Stimulated activated CD4-positive, alpha-beta T cell treated with anti-CD3 and anti-CD28 coated beads, Interleukin-1b, Interleukin-23, amount 100 ng/mL, for 4 hours (primary cell): ENCODE data around the gene ZMPSTE24.
A peak's percentile ranks its signal among the peaks of the same experiment; 100 is the strongest.
"Not testable (repeated sequence)": the region's sequence is repeated elsewhere in the genome, so short reads cannot be mapped to it uniquely, and the experiment has no call there.

Experiments
- DNase-seq, 2 donors: peaks; one replicate each; pipeline ENCODE4 v3.0.0-alpha.2; 2020; ENCODE audit warnings: low read depth in 2 of 2

The ZMPSTE24 gene

DNA sequence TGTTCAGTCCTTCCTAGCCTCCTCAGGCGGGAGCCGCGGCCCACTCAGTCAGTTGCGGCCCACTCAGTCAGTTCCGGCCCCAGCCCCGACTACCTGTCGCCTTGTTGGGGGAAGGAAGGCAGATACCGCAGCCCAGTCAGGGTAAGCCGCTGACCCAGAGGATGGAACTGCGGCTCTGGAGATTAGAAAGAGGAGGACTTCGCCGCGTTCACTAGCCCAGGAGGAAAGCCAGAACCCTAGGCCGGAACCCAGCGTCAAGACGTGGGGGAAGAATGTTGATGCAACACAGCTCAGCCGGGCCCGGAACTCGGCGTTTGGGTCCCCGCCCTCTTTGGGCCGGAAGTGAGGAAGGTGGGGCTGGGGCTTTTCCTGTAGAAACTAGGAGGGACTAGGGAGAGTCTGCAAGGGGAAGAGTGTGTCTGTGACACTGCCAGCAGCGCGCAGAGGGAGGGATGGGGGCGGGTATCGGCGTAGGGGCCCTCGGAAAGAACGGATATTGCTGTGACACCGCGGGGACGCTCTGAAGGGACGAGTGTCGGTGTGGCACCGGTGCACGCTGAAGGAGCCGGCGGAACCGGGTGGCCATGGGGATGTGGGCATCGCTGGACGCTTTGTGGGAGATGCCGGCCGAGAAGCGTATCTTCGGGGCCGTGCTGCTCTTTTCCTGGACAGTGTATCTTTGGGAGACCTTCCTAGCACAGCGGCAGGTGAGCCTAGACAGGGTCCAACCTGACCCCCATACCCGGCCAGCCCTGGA, at the start of gene ZMPSTE24:
TSS of gene ZMPSTE24 (plus strand) at position 549 of the 757 bp plus-strand sequence. CDS start at position 585, 36 bp downstream.
- peak; percentile 86 to 92 for DNase-seq

DNA sequence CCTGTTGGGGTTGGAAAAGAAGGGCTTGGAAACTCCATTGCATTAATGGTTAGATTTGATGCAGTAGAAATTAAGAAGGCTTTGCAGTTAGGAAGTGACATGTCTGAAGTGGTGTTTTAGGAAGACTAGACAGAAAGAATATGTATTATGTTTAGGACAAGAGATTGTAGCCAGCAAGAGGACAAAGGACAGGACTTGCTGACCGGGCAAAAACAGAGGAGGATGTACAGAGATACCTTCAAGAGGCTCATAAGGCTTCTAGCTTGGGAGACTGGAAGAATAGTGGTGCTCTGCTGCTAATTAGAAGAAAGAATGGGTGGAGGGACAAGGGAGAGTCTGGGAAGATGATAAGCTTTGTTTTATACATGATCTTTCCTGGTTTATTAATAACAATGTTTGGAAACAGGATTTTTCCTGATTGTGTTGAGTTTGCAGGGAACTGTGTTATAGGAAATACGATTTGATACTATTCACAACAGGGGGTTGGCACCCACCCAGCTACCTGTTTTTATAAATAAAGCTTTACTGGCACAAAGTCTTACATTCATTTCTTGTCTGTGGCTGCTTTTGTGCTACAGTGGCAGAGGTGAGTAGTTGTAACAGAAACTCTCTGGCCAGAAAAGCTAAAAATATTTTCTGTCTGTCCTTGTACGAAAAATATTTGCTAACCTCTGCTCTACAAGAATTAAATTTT, 47.4 kb upstream of the ZMPSTE24 start:
- DNase-seq, result no peak

DNA sequence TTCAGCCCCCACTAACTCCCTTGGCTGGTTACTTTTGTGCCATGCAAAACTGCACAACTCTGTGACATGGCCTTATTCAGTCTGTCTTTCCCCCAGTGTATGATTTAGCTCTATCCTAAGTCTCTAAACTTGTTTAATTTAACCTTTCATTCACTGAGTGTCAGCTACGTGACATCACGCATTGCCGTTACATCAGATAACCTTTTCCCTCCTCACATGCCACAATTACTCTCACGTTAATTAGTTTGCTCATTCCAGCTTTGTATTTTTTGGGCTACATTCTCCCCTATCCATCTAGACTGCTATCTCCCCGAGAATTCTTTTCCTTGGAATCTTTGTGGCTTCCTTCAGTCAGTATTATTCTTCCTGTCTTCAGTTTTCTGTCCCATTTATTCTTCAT, 39.7 kb upstream of the ZMPSTE24 start:
- DNase-seq, result no peak

DNA sequence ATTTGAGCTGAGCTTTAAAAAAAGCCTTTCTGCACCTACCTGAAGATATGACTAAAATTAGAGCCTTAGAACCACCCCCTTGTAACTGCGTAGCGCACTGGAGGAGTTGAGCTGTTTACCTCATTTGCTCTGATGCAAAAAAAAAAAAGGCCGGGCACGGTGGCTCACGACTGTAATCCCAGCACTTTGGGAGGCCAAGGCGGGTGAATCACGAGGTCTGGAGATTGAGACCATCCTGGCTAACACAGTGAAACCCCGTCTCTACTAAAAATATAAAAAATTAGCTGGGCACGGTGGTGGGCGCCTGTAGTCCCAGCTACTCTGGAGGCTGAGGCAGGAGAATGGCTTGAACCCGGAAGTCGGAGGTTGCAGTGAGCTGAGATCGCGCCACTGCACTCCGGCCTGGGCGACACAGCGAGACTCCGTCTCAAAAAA, 36.5 kb upstream of the ZMPSTE24 start:
- not testable (repeated sequence) for DNase-seq

DNA sequence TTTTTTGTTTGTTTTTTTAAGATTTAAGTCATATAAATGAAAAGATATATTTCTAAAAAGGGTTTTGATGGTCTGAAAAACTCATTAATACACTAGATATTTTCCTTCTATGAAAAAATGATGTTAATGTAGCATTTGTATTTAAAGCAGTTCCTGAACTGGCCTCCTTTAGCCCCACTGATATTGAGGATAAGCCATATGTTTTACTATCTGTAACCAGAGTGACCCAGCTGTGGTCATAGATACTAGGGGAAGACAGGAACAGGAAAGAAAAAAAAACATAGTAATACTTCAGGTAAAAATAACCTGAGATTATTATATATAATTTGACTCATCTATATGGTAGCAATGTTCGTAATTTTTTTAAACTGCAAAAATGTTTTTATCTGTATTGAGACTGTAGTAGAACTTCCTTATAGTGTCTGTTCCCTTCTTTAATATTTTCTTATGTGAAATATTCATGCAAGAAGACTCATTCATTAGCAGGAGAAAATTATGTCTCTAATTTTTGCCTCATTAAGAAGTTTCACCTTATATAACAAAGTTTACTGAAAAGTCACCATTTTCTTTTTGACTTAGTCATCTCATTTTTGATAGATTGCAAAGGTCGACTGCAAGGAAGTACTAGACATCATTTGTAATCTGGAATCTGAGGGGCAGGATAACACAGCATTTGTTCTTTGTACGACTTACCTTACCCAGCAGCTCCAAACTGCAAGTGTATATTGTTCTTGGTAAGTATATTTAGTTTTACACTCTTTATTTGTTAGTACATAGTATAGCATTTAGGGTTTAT, 35.9 kb upstream of the ZMPSTE24 start:
- no peak for DNase-seq

DNA sequence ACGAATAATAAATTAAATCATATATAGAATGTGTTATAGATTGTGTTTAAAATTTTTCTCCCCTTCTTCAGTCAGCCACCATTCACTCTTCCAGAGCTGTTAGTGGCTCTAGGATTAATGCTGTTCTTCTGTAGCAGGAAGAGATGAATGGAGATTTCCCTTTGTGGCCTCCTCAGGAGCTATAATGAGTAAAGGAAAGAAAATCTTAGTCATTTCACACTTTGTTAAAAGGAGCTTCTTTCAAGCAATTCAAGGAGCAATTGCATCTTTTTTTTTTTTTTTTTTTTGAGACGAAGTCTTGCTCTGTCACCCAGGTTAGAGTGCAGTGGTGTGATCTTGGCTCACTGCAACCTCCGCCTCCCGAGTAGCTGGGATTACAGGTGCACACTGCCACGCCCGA, 34.0 kb upstream of the ZMPSTE24 start:
- no peak for DNase-seq

DNA sequence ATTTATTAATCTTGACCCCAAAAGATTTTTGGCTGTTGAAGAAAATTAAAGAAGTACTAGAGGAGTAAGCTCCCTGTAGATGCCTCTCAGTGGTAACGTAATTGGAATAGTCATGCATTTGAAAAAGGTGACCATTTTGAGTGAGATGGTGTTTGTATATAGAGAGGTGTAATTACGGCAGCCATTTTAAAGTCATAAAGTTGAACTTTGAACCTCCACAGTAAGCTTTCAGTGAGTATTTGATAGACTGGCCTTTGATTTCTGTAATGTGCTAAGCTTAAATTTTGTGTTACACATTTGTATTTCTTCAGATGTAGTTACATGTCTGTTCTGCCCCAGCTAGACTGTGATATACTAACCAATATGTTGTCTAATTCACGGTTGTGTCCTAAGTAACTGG, 31.8 kb upstream of the ZMPSTE24 start:
- DNase-seq, result no peak

DNA sequence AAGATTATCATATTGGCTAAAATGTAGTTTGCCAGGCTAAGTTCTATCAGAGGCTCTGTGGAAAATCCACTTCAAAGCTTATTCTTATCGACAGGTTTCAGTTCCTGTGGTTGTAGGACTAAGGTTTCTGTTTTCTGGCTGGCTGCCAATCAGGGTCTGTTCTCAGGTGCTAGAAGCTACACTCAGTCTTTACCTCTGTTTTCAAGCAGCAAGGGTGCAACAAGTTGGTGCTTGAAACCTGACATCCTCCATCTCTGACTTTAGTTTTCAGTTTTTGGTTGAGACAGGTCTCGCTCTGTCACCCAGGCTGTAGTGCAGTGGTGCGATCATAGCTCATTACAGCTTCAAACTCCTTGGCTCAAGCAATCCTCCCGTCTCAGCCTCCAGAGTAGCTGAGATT, 25.6 kb upstream of the ZMPSTE24 start:
- peak in 1 of 2 donors; percentile 29 for DNase-seq

DNA sequence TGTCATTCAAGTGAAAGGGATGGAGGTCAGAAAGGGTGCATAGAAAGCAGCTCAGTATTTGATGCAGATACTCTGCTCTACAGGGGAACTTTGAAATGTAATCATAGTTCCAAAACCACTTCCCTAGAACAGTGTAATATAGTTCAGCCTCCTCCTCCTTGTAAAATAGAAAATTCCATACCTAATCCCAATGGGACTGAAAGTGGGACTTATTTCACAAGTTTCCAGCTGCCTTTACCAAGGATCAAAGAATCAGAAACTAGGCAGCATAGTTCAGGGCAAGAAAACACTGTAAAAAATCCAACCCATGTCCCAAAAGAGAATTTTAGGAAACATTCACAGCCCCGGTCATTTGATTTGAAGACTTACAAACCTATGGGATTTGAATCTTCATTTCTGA, 18.4 kb upstream of the ZMPSTE24 start:
- DNase-seq, result no peak

DNA sequence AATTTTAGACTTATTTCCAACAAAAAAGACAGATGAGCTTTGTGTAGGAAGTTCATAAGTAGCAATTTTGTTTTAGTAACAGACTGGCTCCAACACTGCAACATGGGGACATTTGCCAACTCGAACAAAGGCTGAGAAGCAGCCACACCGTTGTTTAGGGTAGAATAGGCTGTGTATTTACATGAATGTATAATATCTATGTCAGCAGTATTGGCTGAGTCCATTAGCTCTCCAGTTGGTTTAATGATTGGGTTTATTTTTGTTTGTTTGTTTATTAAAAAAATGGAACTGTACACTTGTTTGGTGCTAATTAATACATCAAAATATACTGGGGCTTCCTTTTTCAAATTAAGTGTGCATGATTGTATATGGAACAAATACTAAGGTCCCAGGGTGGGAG, 17.6 kb upstream of the ZMPSTE24 start:
- no peak for DNase-seq

DNA sequence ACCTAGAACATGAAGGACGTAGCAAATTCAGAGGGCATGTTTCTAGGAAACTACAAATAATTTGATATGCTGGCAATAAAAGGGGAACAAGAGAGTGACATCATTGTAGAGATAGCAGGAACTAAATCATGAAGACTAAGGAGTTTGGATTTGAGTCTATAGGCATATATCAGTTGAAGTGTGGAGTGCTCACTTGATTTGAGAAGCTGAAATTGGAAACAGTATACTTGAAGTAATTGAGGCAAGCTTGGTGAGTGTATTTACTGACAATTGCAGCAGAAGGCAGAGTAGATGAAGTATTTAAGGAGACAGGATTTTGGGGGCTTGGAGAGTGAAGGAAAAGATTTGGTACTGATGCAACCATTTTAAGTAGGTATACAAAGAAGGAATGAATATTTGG, 16.7 kb upstream of the ZMPSTE24 start:
- no peak for DNase-seq

DNA sequence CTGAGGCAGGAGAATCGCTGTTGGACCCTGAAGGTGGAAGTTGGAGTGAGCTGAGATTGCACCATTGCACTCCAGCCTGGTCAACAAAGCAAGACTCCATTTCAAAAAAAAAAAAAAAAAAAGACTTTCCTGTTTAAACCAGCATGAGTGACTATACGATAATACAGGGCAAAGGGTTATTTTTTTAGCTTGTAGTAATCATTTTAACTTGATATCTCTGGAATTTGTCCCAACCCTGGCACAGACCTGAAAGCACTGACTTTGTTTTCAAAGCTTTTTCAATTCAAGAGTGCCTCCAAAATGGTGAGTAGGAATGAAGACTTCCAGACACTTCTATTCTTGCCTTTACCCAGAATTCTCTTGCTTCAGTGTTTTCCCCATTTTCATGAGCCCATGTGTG, 14.7 kb upstream of the ZMPSTE24 start:
- DNase-seq, result no peak

DNA sequence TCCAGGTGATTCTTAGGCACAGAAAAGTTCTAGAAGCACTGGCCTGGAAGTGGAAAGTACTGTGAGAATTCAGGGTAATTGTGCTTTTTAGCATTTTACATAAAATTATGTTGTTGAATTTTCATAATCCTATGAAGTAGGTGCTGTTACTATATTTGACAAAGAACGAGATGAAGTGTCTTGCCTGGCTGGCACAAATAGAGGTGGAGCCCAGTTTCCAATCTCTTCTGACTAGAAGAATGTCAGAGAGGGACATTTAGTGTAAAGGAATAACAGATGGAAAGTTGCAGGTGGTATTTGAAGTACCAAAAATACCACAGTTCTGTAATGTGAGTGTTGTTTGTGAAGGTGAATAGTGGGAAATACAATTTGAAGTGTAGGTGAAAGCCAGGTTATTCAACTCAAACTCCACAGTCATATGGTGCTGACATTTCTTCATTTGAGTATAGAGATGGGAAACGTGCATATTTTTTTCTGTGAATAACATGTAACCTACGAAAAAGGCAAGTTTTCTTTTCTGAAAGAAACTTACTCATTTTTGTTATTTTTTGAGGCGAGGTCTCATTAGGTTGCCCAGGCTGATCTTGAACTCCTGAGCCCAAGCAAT, 13.8 kb upstream of the ZMPSTE24 start:
- no peak for DNase-seq

DNA sequence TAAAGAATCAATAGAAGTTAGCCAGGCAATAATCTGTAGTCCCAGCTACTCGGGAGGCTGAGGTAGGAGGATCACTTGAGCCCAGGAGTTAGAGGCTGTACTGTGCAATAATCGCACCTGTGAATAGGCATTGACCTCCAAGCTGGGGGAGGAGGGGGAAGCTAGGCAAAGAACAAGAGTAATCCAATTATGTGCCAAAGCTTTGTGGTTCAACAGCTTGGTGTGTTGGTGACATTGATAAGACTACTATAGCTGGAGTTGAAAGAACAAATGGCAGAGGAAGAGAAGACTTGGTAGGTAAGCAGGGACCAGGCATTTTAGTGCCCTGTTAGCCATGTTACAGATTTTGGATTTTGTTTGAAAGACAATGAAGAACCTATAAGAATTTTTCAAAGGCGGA, 12.3 kb upstream of the ZMPSTE24 start:
- DNase-seq, result no peak

DNA sequence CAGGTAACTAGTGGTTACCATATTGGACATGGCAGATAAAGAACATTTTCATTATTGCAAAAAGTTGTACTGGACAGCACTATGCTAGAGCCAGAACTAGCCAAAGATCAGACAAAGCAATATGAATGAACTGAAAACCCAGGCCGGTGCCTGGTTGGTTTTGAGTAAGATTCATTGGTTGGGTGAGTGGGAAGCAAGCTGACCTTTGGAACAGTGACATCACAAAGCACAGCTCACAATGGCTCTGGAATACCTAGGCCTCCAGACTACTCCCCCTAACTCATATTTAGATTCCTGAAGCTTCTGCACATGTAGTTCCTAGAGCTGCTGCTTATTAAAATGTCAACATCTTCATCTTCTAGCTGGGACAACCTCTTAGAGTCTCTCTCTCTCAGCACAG, 10.4 kb upstream of the ZMPSTE24 start, which contains the start of gene TMCO2:
TSS of gene TMCO2 (plus strand) at position 283 of the 400 bp plus-strand sequence. CDS start at position 340, 57 bp downstream.
- no peak for DNase-seq

DNA sequence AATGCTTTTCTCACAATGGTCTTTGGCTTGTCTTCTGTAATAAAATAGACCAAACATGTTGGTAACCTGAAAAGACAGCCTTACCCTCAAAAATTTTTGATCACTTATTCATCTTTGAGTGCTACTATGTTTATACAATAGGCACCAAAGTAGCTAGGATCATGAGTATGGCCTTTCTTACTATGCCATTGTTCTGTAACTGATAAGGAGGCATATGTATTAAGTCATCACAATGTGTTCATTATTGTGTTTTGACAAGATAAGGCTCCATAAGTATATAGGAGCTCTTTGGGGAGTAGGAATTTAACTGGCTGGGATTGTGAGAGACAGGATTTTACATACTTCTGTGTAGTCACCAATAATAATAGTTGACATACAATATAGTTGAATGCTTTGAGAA, 9.6 kb upstream of the ZMPSTE24 start:
- DNase-seq, result no peak

DNA sequence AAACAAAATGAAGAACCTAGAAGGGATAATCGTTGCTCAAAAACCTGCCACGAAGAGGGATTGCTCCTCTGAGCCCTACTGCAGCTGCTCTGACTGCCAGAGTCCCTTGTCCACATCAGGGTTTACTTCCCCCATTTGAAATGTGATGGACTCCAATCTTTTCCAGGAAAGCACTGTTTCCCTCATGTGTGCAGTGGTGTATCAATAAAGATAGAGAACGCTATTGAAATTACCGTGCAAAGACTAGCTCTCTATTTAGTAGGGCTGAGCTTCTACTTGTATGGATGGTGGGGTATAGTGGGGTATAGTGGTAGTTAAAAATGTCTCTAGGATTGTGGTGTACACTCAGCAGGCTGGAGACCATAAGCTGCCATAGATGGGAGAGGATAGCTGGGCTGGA, 6.6 kb upstream of the ZMPSTE24 start:
- no peak for DNase-seq

DNA sequence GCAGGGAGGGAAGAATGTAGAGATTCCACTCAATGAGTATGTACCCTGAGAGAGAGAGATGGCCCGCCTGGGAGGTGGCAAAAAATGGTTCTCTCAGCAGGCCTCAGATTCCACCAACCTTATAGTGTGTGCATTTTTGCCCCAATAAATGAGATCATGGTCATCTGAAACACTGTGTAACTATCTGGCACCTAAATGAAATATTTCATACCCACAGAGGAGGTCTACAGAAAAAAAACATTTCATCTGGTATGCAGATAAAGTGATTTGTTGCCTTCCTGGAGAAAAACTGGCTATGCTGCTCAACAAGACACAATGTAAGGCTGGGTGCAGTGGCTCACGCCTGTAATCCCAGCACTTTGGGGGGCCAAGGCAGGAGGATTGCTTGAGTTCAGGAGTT, 5.4 kb upstream of the ZMPSTE24 start:
- no peak for DNase-seq

DNA sequence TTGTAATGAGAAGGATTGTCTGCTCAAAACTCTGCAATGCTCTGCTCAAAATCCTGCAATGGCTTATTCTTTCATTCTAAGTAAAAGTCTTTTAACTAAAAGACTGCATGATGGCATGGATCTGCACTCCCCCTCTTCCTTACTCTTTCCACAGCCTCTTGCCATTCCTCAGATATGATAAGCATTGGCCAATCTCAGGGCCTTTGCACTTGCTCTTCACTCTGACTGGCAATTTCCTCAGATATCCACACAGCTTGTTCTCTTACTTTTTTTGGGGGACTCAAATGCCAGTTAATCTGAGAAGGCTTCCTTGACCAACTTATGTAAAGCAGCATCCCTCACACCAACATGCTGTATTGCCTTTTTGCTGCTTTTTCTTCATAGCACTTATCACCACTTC, 2.8 kb upstream of the ZMPSTE24 start:
- no peak for DNase-seq

DNA sequence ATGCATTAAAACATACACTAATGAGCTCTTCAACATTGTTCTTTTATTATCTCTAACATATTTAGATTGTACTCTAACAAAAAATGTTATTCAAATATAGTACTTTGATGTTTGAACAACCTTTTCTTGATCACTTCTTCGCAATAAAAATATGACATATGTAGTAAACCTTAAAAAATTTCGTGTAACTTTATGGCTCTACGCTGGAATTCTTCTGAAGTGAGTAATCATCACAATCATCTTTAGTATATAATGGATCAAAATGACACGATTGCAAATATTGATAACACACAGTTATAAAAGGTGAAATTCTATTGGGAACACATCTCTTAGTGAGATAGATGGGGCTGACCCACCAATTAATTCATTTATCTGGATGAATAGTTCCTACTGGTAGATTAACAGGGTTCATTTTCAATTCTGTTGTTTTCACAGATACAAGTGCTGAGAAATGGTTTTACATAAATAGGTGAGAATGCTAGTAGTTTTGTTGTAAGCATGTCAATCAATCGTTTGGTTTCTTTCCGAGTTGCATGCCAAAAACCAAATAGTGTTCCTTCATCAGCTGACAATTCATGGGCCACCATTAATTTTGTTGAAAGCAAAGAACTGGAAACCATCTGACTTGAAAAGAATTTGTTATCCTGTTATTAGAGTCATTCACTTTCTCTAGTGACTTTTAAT, 1.5 kb upstream of the ZMPSTE24 start:
- no peak for DNase-seq

DNA sequence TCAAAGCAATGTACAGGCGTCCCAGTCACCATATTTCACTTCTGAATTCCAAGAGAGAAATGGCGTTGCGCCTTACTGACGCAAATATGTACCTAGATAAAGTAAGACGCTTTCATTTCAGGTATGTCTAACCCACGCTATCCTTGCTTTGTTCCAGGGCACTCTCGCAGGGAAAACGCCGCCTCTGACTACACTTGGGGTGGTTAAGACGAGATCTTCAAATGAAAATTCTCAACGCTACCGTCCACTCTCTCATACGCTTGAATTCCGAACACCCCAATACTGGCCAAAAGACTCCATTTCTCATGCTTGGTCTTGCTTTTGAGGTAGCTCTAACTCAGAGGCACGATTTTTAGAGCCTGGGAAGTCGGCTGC, 736 bp upstream of the ZMPSTE24 start:
- no peak for DNase-seq

DNA sequence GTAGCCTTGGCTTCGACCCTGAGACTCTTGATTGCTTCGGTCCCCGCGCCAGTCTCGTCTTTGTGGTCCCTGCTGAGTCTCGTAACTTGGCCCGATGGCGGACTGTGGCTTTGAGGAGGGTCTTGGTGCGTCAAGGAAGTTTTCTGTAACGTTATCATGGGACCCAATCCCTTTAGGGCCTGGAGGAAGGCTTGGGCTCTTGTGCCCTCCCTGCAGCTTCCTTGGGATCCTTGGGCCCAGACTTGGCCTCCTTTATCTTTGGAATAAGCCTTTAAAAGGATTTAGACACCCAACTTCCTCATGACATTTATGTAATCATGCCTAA, 371 bp downstream of the ZMPSTE24 start:
- DNase-seq, result no peak
